HepG2 (cell line): ENCODE results near the gene AP2A2. TPM values are rescaled to one million over a fixed set of nuclear protein-coding genes. Genes with fewer than 3 reads are reported as not detected.

Experiments used
- ATAC-seq: fragments of 200-7000 bp; cut with Tn5 transposase; 3 replicates; pipeline ENCODE4 v1.9.1; 2020; ENCODE audit warnings: mild to moderate bottlenecking, moderate library complexity
- BruUV-seq: library from RNA; stranded (reverse); fragments of 400-500 nt; replicated peaks from 2 replicates; lab custom pipeline; 2021; lab: Mats Ljungman, UMichigan
- CTCF ChIA-PET: fragments of 300-600 bp; formaldehyde crosslinking; extraction: SDS; loops from one replicate; lab custom pipeline; 2021; ENCODE audit warnings: low total read pairs, inconsistent platforms, low intra/inter-chr PET ratio; lab: Yijun Ruan, JAX
- POLR2A ChIA-PET: fragments of 350-600 bp; sonication (Branson Sonifier 250); formaldehyde crosslinking; loops from one replicate; lab custom pipeline; 2020; ENCODE audit warnings: antibody characterized with exemption, inconsistent platforms; lab: Yijun Ruan, JAX
- DNase-seq: peaks from one replicate; pipeline ENCODE4 v3.0.0-alpha.2; 2015; ENCODE audit warnings: low spot score
- FAIRE-seq: peaks from 3 replicates; lab custom pipeline; 2011; peaks lifted over from hg19 to GRCh38; lab: Jason Lieb, UNC
- H2AFZ ChIP-seq: one replicate; pipeline ENCODE4 v1.6.1; 2011; ENCODE audit warnings: low read length, inconsistent platforms
- H3K27ac ChIP-seq: fragments of 300-600 bp; 3 replicates; pipeline ENCODE4 v1.8.0; 2011; ENCODE audit warnings: mixed run types, mild to moderate bottlenecking, mixed read lengths, low read length, inconsistent platforms; ENCODE audit not compliant: insufficient read depth; ENCODE audit errors: extremely low read length
- H3K27me3 ChIP-seq, 2 experiments: fragments of 200-600 bp in 1 of 2; 2 replicates in 1 of 2; 3 replicates in 1 of 2; pipeline versions ENCODE4 v1.6.0 to v1.8.0; 2011; ENCODE audit warnings: low read length in 2 of 2, mild to moderate bottlenecking in 2 of 2, moderate library complexity in 2 of 2, inconsistent platforms in 1 of 2; ENCODE audit not compliant: insufficient read depth in 2 of 2, control insufficient read depth in 1 of 2
- H3K36me3 ChIP-seq, 2 experiments: fragments of 200-600 bp in 1 of 2; replicated peaks in 1 of 2; 2 replicates in 1 of 2; 3 replicates in 1 of 2; pipeline versions ENCODE4 v1.5.1 to v1.8.0; 2011; ENCODE audit warnings: low read length in 2 of 2, inconsistent platforms in 1 of 2; ENCODE audit not compliant: insufficient read depth in 2 of 2, control insufficient read depth in 1 of 2
- H3K4me1 ChIP-seq: 2 replicates; pipeline ENCODE4 v1.5.1; 2012; ENCODE audit warnings: low read length, inconsistent platforms; ENCODE audit not compliant: insufficient read depth
- H3K4me2 ChIP-seq: 2 replicates; pipeline ENCODE4 v1.6.0; 2011; ENCODE audit warnings: low read depth, low read length, inconsistent platforms
- H3K4me3 ChIP-seq, 3 experiments: fragments of 200-600 bp in 1 of 3; sonication (generic), shearing (Covaris generic) in 1 of 3; replicated peaks in 1 of 3; 2 replicates each; pipeline ENCODE4 v1.5.1; 2011 to 2016; ENCODE audit warnings: low read length in 3 of 3, inconsistent platforms in 2 of 3, low read depth in 2 of 3, mild to moderate bottlenecking in 2 of 3, control low read depth in 1 of 3, mixed read lengths in 1 of 3; ENCODE audit not compliant: insufficient read depth in 1 of 3
- H3K79me2 ChIP-seq: one replicate; pipeline ENCODE4 v1.6.1; 2011; ENCODE audit warnings: low read length, inconsistent platforms; ENCODE audit not compliant: insufficient read depth
- H3K9ac ChIP-seq: 2 replicates; pipeline ENCODE4 v1.6.0; 2011; ENCODE audit warnings: mild to moderate bottlenecking, low read depth, low read length, inconsistent platforms; ENCODE audit not compliant: insufficient read depth
- H3K9me3 ChIP-seq: 2 replicates; pipeline ENCODE4 v1.5.1; 2012; ENCODE audit warnings: mild to moderate bottlenecking, low read length
- H4K20me1 ChIP-seq: 2 replicates; pipeline ENCODE4 v1.6.0; 2011; ENCODE audit warnings: inconsistent platforms, mild to moderate bottlenecking, low read length, moderate library complexity; ENCODE audit not compliant: insufficient read depth
- CCDC6 ChIP-seq: sonication (generic); formaldehyde crosslinking; IDR thresholded peaks from 2 replicates; pipeline ENCODE4 v1.8.1; 2022; ENCODE audit warnings: mild to moderate bottlenecking, missing genetic modification reagents, moderate library complexity
- GATAD1 ChIP-seq: IDR thresholded peaks from 2 replicates; pipeline ENCODE4 v1.6.1; 2016; ENCODE audit warnings: missing genetic modification reagents, missing compliant biosample characterization
- MYC ChIP-seq: sonication (generic); formaldehyde crosslinking; IDR thresholded peaks from 2 replicates; pipeline ENCODE4 v1.9.0; 2021; ENCODE audit warnings: missing genetic modification reagents, borderline replicate concordance
- MYNN ChIP-seq: sonication (generic); formaldehyde crosslinking; IDR thresholded peaks from 2 replicates; pipeline ENCODE4 v1.4.0; 2020; ENCODE audit warnings: mild to moderate bottlenecking, low read depth, missing genetic modification reagents
- NR1H2 ChIP-seq: sonication (generic); formaldehyde crosslinking; IDR thresholded peaks from 2 replicates; pipeline ENCODE4 v1.8.1; 2022; ENCODE audit warnings: low read depth, missing genetic modification reagents, borderline replicate concordance
- SOX6 ChIP-seq, 2 experiments: fragments of 450-650 bp in 1 of 2; sonication (generic) in 1 of 2; formaldehyde crosslinking in 1 of 2; IDR thresholded peaks; 2 replicates each; pipeline versions ENCODE4 v1.4.0 to v1.6.1; 2017 to 2020; ENCODE audit warnings: antibody characterized with exemption in 1 of 2, mild to moderate bottlenecking in 1 of 2, missing genetic modification reagents in 1 of 2
- TCF12 ChIP-seq, 2 experiments: fragments of 450-650 bp in 1 of 2; sonication (generic) in 1 of 2; formaldehyde crosslinking in 1 of 2; IDR thresholded peaks; 2 replicates each; pipeline versions ENCODE4 v1.6.1 to v1.8.0; 2017 to 2022; ENCODE audit warnings: antibody characterized with exemption in 1 of 2, mild to moderate bottlenecking in 1 of 2, missing genetic modification reagents in 1 of 2, moderate library complexity in 1 of 2
- THAP8 ChIP-seq: sonication (generic); formaldehyde crosslinking; IDR thresholded peaks from 2 replicates; pipeline ENCODE4 v1.5.1; 2020; ENCODE audit warnings: missing genetic modification reagents, mild to moderate bottlenecking, borderline replicate concordance
- ZBED4 ChIP-seq: sonication (generic); formaldehyde crosslinking; IDR thresholded peaks from 2 replicates; pipeline ENCODE4 v1.4.0; 2020; ENCODE audit warnings: missing genetic modification reagents, borderline replicate concordance
- ZBTB38 ChIP-seq: sonication (generic); formaldehyde crosslinking; IDR thresholded peaks from 2 replicates; pipeline ENCODE4 v1.5.1; 2020; ENCODE audit warnings: mild to moderate bottlenecking, missing genetic modification reagents
- ZNF17 ChIP-seq: sonication (generic); formaldehyde crosslinking; IDR thresholded peaks from 2 replicates; pipeline ENCODE4 v1.5.0; 2020; ENCODE audit warnings: mild to moderate bottlenecking, missing genetic modification reagents
- ZNF383 ChIP-seq: sonication (generic); formaldehyde crosslinking; IDR thresholded peaks from 2 replicates; pipeline ENCODE4 v1.4.0; 2020; ENCODE audit warnings: missing genetic modification reagents, mild to moderate bottlenecking, borderline replicate concordance
- ZSCAN20 ChIP-seq: sonication (generic); formaldehyde crosslinking; IDR thresholded peaks from 2 replicates; pipeline ENCODE4 v1.4.0; 2020; ENCODE audit warnings: missing genetic modification reagents, mild to moderate bottlenecking, borderline replicate concordance
- ZSCAN29 ChIP-seq: sonication (generic); formaldehyde crosslinking; conservative IDR thresholded peaks from 2 replicates; pipeline ENCODE4 v1.4.0; 2020; ENCODE audit warnings: mild to moderate bottlenecking, missing genetic modification reagents
- WGBS: methylation state at CpG from one replicate; pipeline ENCODE4 v1.1.6; 2017; ENCODE audit warnings: low lambda C conversion rate; 5-methylcytosine and 5-hydroxymethylcytosine counted together
- in situ Hi-C: cut with HindIII; loops from 2 replicates; pipeline ENCODE4 v1.10.0; 2017; ENCODE audit warnings: low pct_unique_long_range_greater_than_20kb; ENCODE audit not compliant: extremely low pct_ligation_motif_present
- intact Hi-C: fragments of 100-400 bp; cut with micrococcal nuclease; formaldehyde crosslinking; loops from one replicate; pipeline ENCODE4 v1.10.0; 2022; ENCODE audit not compliant: unreplicated experiment
- polyA plus RNA-seq, 8 experiments: library from polyadenylated mRNA; depleted of rRNA in 3 of 8; stranded (reverse) in 7 of 8; unstranded in 1 of 8; fragments of >200 nt; fragmentation: Illumina TruSeq in 4 of 8; extraction: Trizol in 4 of 8; gene quantifications; 2 replicates each; pipeline versions ENCODE4 v1.2.1 to v1.2.3, GENCODE V29; 2011 to 2016; ENCODE audit warnings: low read depth in 4 of 8, missing spikeins in 1 of 8, mixed read lengths in 1 of 8; ENCODE audit not compliant: insufficient read depth in 1 of 8
- total RNA-seq, 5 experiments: library from RNA; depleted of rRNA; stranded (reverse); fragments of >200 nt; fragmentation: Illumina TruSeq; extraction: Trizol; gene quantifications; 2 replicates each; pipeline ENCODE4 v1.2.3, GENCODE V29; 2016; ENCODE audit warnings: low read depth in 1 of 5
- TF ChIP-seq, protein P1 (sequence below): sonication (generic); formaldehyde crosslinking; IDR thresholded peaks from 2 replicates; pipeline ENCODE4 v1.4.0; 2020; ENCODE audit warnings: mild to moderate bottlenecking, missing genetic modification reagents
- TF ChIP-seq, protein P2 (sequence below): sonication (generic); formaldehyde crosslinking; IDR thresholded peaks from 2 replicates; pipeline ENCODE4 v1.8.0; 2022; ENCODE audit warnings: mild to moderate bottlenecking, missing genetic modification reagents

AP2A2 gene
- total and polyA plus RNA-seq, 2 of the 13 experiments (the other 11 are each of a cell fraction or from before 2014, with no cell fraction given) = 25.7 to 75.7 TPM

GRCh38 chr11:910044-910588 lies 15.6 kb upstream of the AP2A2 start:
- in situ Hi-C loops = no loop called here
- BruUV-seq = TSS peak; percentile 36
- ATAC-seq (peak; percentile 24), DNase-seq (no peak), FAIRE-seq (no peak)
- POLR2A ChIA-PET = interaction anchor here (0.6 to 3.3 kb wide), 10 partner anchors 9 to 91 kb away, joined by 3 to 24 read pairs (median 6); partner anchors contain the start of gene PNPLA2
- peak overlapping the region; percentile 85 for H3K9ac ChIP-seq
- H2AFZ ChIP-seq = no peak overlapping the region
- H3K4me2 ChIP-seq = peak overlapping the region; percentile 77
- intact Hi-C loops = loop anchor here (2.0 kb wide), 2 partner anchors 37 to 65 kb away; no protein-coding TSS in a partner anchor
- 2% methylated on average over 25 of the region's 38 CpGs for WGBS
- H4K20me1 ChIP-seq = no peaks in the 10 kb centered on the region
- peaks cover 30% of the 10 kb centered on the region for H3K79me2 ChIP-seq
- peak overlapping the region; percentile 92 to 95 (median 93) for H3K4me3 ChIP-seq
- H3K9me3 ChIP-seq = no peaks in the 10 kb centered on the region
- CTCF ChIA-PET = no interaction called here
- peaks cover 0 to 6% of the 10 kb centered on the region in 2 experiments; a peak in 1 of 5 replicates for H3K36me3 ChIP-seq
- H3K27ac ChIP-seq = peak overlapping the region; percentile 50
- H3K27me3 ChIP-seq = no peaks in the 10 kb centered on the region; a peak in 2 of 5 replicates
- H3K4me1 ChIP-seq = peaks cover 42% of the 10 kb centered on the region
- TF ChIP-seq THAP8 (CRISPR knock-in tag) (0 out of 2 replicates have a peak, but pooled peaks have one; percentile 69), MYNN (CRISPR knock-in tag) (no peak), MYC (0 out of 2 replicates have a peak, but pooled peaks have one; percentile 2), ZSCAN29 (CRISPR knock-in tag) (0 out of 2 replicates have a peak, but pooled peaks have one; percentile 14), ZBTB38 (CRISPR knock-in tag) (peak; percentile 38; the same call in 1 of the 2 replicates), SOX6 (IDR thresholded peaks at IDR 0.05) (no peak), SOX6 (CRISPR knock-in tag; IDR thresholded peaks at IDR 0.05) (0 out of 2 replicates have a peak, but pooled peaks have one; percentile 10), ZSCAN20 (no peak), ZBED4 (no peak), GATAD1 (CRISPR knock-in tag) (no peak), TCF12 (IDR thresholded peaks at IDR 0.05) (no peak), TCF12 (CRISPR knock-in tag; IDR thresholded peaks at IDR 0.05) (0 out of 2 replicates have a peak, but pooled peaks have one; percentile 51), ZNF17 (CRISPR knock-in tag) (no peak), CCDC6 (CRISPR knock-in tag) (0 out of 2 replicates have a peak, but pooled peaks have one; percentile 41), NR1H2 (CRISPR knock-in tag) (no peak), ZNF383 (0 out of 2 replicates have a peak, but pooled peaks have one; percentile 40)
- TF ChIP-seq, protein P1, sequence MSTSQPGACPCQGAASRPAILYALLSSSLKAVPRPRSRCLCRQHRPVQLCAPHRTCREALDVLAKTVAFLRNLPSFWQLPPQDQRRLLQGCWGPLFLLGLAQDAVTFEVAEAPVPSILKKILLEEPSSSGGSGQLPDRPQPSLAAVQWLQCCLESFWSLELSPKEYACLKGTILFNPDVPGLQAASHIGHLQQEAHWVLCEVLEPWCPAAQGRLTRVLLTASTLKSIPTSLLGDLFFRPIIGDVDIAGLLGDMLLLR (CRISPR knock-in tag) = peak; percentile 74
- TF ChIP-seq, protein P2, sequence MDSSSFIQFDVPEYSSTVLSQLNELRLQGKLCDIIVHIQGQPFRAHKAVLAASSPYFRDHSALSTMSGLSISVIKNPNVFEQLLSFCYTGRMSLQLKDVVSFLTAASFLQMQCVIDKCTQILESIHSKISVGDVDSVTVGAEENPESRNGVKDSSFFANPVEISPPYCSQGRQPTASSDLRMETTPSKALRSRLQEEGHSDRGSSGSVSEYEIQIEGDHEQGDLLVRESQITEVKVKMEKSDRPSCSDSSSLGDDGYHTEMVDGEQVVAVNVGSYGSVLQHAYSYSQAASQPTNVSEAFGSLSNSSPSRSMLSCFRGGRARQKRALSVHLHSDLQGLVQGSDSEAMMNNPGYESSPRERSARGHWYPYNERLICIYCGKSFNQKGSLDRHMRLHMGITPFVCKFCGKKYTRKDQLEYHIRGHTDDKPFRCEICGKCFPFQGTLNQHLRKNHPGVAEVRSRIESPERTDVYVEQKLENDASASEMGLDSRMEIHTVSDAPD (CRISPR knock-in tag) = no peak
